Omental fat pad (tissue), 4 donors: ENCODE results near the gene PSMB10. TPM values are rescaled to one million over a fixed set of nuclear protein-coding genes. Genes with fewer than 3 reads are reported as not detected.
A peak's percentile ranks its signal among the peaks of the same experiment; 100 is the strongest.
"Not testable (repeated sequence)": the region's sequence is repeated elsewhere in the genome, so short reads cannot be mapped to it uniquely, and the experiment has no call there.

Source experiments
- ATAC-seq: fragments of 150-250 bp; one replicate; pipeline ENCODE4 v1.9.1; 2016; ENCODE audit warnings: mild to moderate bottlenecking, moderate library complexity; ENCODE audit not compliant: low FRiP score
- DNase-seq: peaks from one replicate; pipeline ENCODE4 v3.0.0-alpha.2; 2019; ENCODE audit warnings: low spot score
- total RNA-seq, 4 donors: library from RNA; depleted of rRNA; stranded (reverse); fragments of >200 nt; gene quantifications; one replicate each; pipeline ENCODE4 v1.1.0, GENCODE V29; 2016
- TF ChIP-seq, protein P1 (sequence below), 3 donors: fragments of 450-650 bp; IDR thresholded peaks; one replicate each; pipeline ENCODE4 v1.5.1; 2016 to 2017; ENCODE audit warnings: antibody characterized with exemption in 3 of 3, mild to moderate bottlenecking in 3 of 3, moderate library complexity in 2 of 3

PSMB10 gene
- total RNA-seq, 4 donors from 2014 or later: 29.9 to 53.0 (median 45.3) TPM

DNA sequence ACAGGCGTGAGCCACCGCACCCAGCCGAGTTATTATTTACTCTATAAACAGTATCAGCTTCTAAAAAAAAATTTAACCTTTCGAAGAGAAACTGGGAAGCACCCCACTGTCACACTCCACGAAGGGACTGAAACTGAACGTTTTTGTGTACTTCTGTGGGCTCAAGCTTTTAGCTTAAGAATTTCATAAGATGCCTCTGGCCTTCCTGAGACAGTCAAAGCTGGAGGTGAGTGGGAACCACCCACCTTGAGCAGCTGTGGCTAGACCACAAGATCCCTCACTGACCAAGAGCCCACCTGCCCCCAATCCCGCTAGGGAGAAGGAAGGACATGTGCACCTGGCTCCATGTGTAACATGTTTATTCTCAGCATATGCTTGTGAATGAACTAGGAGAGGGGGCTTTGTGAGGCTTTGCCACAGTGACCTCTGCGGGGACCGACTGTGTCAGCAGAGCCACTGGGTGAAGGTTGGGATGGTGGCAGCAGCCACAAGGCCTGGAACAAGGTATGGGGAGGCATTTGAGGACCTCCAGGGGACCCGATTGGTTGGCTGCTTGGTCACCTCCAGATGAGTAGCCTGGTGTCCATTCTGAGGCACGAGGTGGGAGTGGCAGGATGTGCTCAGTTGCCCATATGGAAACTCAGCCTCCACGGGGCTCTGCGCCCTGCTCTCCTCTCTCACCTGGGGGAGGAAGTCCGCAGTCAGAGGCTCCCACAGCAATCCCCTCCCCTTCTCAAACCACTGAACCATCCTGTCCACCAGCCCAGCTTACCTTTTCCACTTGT lies 38.9 kb upstream of the PSMB10 start:
- peak; percentile 11 for ATAC-seq
- TF ChIP-seq, protein P1, sequence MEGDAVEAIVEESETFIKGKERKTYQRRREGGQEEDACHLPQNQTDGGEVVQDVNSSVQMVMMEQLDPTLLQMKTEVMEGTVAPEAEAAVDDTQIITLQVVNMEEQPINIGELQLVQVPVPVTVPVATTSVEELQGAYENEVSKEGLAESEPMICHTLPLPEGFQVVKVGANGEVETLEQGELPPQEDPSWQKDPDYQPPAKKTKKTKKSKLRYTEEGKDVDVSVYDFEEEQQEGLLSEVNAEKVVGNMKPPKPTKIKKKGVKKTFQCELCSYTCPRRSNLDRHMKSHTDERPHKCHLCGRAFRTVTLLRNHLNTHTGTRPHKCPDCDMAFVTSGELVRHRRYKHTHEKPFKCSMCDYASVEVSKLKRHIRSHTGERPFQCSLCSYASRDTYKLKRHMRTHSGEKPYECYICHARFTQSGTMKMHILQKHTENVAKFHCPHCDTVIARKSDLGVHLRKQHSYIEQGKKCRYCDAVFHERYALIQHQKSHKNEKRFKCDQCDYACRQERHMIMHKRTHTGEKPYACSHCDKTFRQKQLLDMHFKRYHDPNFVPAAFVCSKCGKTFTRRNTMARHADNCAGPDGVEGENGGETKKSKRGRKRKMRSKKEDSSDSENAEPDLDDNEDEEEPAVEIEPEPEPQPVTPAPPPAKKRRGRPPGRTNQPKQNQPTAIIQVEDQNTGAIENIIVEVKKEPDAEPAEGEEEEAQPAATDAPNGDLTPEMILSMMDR (IDR thresholded peaks at IDR 0.05): no peak
- no peak for DNase-seq

DNA sequence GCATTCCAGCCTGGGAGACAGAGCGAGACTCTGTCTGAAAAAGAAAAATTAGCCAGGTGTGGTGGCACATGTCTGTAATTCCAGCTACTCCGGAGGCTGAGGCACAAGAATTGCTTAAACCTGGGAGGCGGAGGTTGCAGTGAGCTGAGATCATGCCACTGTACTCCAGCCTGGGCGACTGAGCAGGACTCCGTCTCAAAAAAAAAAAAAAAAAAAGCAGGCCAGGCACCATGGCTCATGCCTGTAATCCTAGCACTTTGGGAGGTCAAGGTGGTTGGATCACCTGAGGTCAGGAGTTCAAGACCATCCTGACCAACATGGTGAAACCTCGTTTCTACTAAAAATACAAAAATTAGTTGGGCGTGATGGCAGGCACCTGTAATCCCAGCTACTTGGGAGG lies 35.6 kb upstream of the PSMB10 start:
- not testable (repeated sequence) for DNase-seq, ATAC-seq

DNA sequence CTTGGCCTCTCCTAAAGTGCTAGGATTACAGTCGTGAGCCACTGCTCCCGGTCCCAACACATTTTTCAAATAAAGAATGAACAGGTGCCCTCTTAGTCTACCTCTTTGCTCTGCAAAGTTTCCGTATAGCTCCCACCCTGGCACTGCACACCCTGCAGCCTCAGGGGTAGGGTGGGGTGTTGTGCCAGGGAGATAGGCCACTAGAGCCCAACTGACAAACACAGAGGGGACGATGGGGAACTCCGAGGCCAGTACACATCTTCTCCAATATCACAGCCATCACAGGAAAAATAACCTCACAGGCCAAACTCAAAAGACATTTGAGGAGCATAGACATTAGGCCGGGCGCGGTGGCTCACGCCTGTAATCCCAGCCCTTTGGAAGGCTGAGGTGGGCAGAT lies 34.5 kb upstream of the PSMB10 start:
- TF ChIP-seq, protein P1 (IDR thresholded peaks at IDR 0.05): no peak
- DNase-seq: no peak
- no peak for ATAC-seq

DNA sequence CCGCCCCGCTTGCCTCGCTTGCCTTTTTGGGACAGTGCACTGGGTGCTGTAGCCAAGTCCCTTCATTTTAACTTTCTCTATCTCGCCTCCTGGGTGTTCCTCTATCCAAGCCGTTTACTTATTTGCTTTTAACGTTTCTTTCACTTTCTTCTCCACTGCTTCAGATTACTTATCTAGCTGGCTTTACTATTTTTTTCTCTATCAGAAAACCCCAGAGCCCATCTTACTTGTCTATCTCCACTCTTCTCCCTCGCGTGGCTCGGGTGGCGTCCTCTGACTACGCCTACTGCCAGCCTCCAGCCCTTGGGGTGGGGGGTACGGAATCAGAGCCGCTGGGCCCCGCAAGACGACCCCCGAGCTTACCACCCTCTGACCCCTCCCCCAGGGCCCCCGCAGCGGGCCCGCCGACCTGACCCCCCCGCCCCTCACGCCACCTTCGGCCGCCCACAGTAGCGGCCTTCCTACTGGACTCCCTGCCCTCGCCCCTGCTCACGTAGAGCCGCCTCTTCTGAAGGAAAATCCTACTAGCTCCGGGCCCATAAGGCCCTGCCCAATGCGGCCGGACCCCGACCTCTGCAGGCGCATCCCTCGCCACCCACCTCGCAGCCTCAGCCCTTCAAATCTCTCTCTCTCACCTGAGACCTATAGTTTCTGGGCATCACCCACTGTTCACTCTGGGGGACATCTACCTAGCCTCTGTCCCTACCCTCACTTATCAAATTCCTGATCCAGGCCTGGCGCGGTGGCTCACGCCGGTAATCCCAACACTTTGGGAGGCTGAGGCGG lies 32.8 kb upstream of the PSMB10 start:
- ATAC-seq (peak; percentile 19), DNase-seq (no peak)
- TF ChIP-seq, protein P1 (IDR thresholded peaks at IDR 0.05): no peak

DNA sequence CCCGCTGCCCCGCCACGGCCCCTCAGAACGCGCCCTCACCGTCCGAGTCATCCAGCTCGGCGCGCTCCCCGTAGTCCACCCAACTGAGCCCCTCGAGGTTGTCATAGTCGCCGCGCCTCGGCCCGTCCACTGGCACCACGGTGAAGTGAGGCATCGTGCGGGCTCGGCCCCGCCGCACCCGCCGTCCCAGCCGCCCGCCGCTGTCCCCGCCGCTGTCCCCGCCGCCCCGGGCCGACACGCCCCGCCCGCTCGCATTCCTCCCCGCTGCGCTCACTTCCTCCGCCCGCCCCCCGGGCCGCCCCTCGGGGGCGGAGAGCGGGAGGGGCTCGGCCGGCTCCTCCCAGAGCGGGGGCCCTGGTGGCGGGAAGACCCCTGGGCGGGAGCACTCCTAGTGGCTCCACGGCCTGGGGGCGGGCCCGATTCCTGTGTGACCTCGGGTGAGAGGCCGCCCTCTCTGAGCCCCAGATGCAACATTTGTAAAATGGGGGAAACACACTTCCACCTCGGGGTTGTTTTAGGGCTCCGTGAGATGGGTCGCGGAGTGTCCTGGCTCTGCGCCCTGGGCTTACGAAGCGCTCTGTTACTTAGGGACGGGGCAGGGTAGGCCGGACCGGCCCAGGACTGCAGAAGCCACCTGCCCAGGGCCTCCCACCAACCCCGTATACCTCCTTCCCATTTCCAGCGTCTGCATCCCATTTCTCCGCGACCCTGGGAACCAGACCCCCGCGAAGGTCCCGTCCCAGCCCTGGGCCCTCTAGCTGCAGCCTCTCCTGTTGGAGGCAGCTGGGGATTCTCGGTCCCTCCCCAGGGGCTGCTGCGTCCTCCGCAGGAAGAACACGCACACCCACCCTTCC lies 32.0 kb upstream of the PSMB10 start, which contains the start of gene SLC12A4:
SLC12A4 (minus strand) TSS at position 238 of the 854 bp plus-strand sequence; CDS start at position 154, 84 bp downstream.
- peak; percentile 94 for ATAC-seq
- TF ChIP-seq, protein P1 (IDR thresholded peaks at IDR 0.05): no peak

DNA sequence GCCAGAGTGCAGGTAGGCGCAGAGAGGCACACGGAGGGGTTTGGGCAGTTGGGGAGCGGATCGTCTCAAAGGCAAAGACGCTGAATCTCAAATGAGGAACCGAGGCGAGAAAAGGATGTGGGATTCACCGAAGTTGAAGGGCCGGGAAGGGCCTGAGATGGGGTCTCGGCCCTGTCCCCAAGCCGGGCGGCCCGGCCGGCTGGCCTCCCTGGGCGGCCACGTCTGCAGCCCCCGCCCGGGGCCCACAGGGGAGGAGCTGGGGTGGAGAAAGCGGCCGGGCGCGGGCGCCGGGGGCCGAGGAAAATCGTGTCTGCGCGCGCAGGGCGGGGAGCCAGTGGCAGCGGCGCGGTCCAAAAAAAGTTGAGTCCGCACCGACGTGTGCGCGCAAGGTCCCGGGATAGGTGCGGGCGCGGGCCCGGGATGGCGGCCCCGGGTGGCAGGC lies 31.3 kb upstream of the PSMB10 start:
- ATAC-seq (peak; percentile 16), DNase-seq (no peak)
- TF ChIP-seq, protein P1 (IDR thresholded peaks at IDR 0.05): no peak

More for the DNA sequence above, 32.0 kb upstream of the PSMB10 start, which contains the start of gene SLC12A4:
- DNase-seq: peak; percentile 54
